Vagina (tissue), 2 donors: Measurements from ENCODE around the gene CD38. TPM values are rescaled to one million over a fixed set of nuclear protein-coding genes. Genes with fewer than 3 reads are reported as not detected.

Experiments used
- DNase-seq, 2 donors: peaks; one replicate each; pipeline ENCODE4 v3.0.0-alpha.2; 2017; ENCODE audit errors: extremely low spot score in 2 of 2
- H3K27ac ChIP-seq: fragments of 200-600 bp; sonication (generic); one replicate; pipeline ENCODE4 v1.5.1; 2019
- H3K27me3 ChIP-seq: fragments of 200-600 bp; sonication (generic); one replicate; pipeline ENCODE4 v1.5.1; 2019
- H3K36me3 ChIP-seq, 2 donors: fragments of 200-600 bp; sonication (generic); one replicate each; pipeline ENCODE4 v1.5.1; 2017 to 2019
- H3K4me1 ChIP-seq: fragments of 200-600 bp; sonication (generic); one replicate; pipeline ENCODE4 v1.5.1; 2019
- H3K4me3 ChIP-seq, 2 donors: fragments of 200-600 bp; sonication (generic); 1 replicate in 1 of 2; 2 replicates in 1 of 2; pipeline ENCODE4 v1.5.1; 2016 to 2019
- H3K9me3 ChIP-seq: fragments of 200-600 bp; sonication (generic); one replicate; pipeline ENCODE4 v1.5.1; 2019
- POLR2A ChIP-seq, 2 donors: fragments of 450-650 bp; IDR thresholded peaks; one replicate each; pipeline ENCODE4 v1.6.1; 2017; ENCODE audit warnings: antibody characterized with exemption in 2 of 2, mild to moderate bottlenecking in 2 of 2, moderate library complexity in 2 of 2
- POLR2AphosphoS5 ChIP-seq, 2 donors: sonication (generic); formaldehyde crosslinking; IDR thresholded peaks; one replicate each; pipeline ENCODE4 v1.9.0; 2017; ENCODE audit warnings: antibody characterized with exemption in 2 of 2, mild to moderate bottlenecking in 2 of 2, low read depth in 1 of 2; ENCODE audit not compliant: insufficient read depth in 1 of 2
- intact Hi-C: fragments of 100-400 bp; cut with DNase I; formaldehyde crosslinking; loops from one replicate; pipeline ENCODE4 v1.15.1; 2023
- total RNA-seq: library from RNA; depleted of rRNA; stranded (reverse); fragments of >200 nt; gene quantifications from one replicate; pipeline ENCODE4 v1.2.3, GENCODE V29; 2016
- TF ChIP-seq, protein P1 (sequence below), 3 experiments: fragments of 450-650 bp in 2 of 3; fragments of 200-600 bp in 1 of 3; sonication (generic) in 1 of 3; IDR thresholded peaks; one replicate each; pipeline ENCODE4 v1.5.1; 2017 to 2019; ENCODE audit warnings: antibody characterized with exemption in 3 of 3, mild to moderate bottlenecking in 2 of 3, moderate library complexity in 2 of 3

The CD38 gene
- total RNA-seq, 1 donor from 2014 or later, result 1.2 TPM

DNA sequence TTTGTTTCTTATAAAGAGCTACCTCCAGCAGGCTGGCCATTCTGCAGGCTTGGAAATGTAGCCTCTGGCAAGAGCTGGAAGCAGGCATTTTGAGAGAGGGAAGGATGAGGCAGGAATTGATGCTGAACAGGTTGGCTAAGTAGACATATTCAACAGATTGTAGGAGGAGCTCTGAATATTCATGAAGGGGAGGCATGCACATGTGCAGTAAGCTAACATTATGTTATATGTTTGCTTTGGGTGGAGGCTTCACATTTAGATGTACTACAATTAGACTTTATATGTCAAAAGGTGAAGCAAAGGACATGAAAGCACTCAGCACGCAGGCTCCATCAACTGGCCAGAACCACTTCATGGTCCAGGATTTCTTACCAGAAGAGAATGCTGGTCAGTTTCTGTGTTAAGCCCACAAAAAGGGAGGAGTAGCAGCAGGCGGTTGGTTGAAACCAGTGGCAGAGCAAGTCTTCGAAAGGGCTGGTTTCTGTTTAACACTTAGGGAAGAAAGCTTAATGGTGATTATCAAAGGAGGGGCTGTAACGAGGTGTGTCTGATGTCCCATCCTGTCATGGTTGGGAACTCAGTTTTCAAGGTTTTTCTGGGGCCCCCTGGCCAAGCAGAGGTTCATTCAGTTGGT lies 105.6 kb downstream of the CD38 start:
- Histone ChIP-seq H3K4me3 (no peak overlapping the region), H3K36me3 (no peaks in the 10 kb centered on the region), H3K27ac (no peak overlapping the region), H3K27me3 (no peaks in the 10 kb centered on the region), H3K4me1 (peaks cover 5% of the 10 kb centered on the region), H3K9me3 (no peaks in the 10 kb centered on the region)
- TF ChIP-seq POLR2A (IDR thresholded peaks at IDR 0.05), result no peak
- DNase-seq, result peak in 1 of 2 donors; percentile 42
- intact Hi-C loops, result no loop called here

DNA sequence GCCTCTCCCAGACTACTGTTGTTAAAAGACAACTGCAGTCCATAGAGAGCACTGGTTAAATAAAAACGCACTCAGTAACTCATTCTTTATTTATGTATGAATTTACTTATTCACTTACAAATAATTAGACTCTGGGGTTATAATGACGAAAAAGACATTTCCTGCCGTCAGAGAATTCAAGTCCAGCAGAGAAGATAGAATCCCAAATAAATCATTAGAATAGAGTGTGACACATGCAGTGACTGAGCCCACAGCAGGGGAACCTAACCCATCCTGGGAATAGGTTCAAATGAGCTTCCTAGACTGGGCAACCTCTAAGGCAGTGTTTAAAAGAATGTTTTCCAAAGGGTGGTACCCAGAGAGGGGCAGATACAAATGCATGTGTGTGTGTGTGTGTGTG lies 106.5 kb downstream of the CD38 start:
- peak in 1 of 2 donors; percentile 25 for DNase-seq
- Histone ChIP-seq H3K4me3 (no peak overlapping the region), H3K4me1 (peaks cover 5% of the 10 kb centered on the region), H3K27ac (no peak overlapping the region), H3K36me3 (no peaks in the 10 kb centered on the region), H3K27me3 (no peaks in the 10 kb centered on the region), H3K9me3 (no peaks in the 10 kb centered on the region)
- TF ChIP-seq, protein P1, sequence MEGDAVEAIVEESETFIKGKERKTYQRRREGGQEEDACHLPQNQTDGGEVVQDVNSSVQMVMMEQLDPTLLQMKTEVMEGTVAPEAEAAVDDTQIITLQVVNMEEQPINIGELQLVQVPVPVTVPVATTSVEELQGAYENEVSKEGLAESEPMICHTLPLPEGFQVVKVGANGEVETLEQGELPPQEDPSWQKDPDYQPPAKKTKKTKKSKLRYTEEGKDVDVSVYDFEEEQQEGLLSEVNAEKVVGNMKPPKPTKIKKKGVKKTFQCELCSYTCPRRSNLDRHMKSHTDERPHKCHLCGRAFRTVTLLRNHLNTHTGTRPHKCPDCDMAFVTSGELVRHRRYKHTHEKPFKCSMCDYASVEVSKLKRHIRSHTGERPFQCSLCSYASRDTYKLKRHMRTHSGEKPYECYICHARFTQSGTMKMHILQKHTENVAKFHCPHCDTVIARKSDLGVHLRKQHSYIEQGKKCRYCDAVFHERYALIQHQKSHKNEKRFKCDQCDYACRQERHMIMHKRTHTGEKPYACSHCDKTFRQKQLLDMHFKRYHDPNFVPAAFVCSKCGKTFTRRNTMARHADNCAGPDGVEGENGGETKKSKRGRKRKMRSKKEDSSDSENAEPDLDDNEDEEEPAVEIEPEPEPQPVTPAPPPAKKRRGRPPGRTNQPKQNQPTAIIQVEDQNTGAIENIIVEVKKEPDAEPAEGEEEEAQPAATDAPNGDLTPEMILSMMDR (IDR thresholded peaks at IDR 0.05), result no peak
- TF ChIP-seq POLR2AphosphoS5 (IDR thresholded peaks at IDR 0.05; ENCODE audit: insufficient read depth in 1 of 2, low read depth in 1 of 2) (no peak), POLR2A (IDR thresholded peaks at IDR 0.05) (no peak)
- intact Hi-C loops, result no loop called here

DNA sequence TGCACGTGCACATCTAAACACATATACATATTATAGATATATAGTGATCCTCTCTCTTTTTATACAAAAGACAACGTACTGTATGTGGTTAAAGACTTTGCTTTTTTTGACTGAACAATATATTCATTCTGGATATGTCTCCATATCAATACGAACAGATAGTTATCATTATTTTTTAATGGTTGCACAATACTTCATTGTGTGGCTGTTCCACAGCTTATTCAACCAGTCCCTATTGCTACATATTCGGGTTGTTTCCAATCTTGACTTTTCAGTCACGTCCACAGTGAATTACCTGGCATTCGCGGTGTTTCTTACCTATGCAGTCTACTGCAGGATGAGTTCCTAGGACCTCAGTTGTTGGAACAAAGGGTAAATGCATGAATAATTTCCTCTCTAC lies 107.3 kb downstream of the CD38 start:
- H3K4me1 ChIP-seq, result peaks cover 5% of the 10 kb centered on the region
- no peaks in the 10 kb centered on the region for H3K9me3 ChIP-seq
- DNase-seq, result no peak
- no peak overlapping the region for H3K4me3 ChIP-seq
- H3K27ac ChIP-seq, result no peak overlapping the region
- TF ChIP-seq, protein P1 (IDR thresholded peaks at IDR 0.05), result no peak
- TF ChIP-seq POLR2A (IDR thresholded peaks at IDR 0.05) (no peak), POLR2AphosphoS5 (IDR thresholded peaks at IDR 0.05; ENCODE audit: insufficient read depth in 1 of 2, low read depth in 1 of 2) (no peak)
- no peaks in the 10 kb centered on the region for H3K27me3 ChIP-seq
- H3K36me3 ChIP-seq, result no peaks in the 10 kb centered on the region
- intact Hi-C loops, result no loop called here

DNA sequence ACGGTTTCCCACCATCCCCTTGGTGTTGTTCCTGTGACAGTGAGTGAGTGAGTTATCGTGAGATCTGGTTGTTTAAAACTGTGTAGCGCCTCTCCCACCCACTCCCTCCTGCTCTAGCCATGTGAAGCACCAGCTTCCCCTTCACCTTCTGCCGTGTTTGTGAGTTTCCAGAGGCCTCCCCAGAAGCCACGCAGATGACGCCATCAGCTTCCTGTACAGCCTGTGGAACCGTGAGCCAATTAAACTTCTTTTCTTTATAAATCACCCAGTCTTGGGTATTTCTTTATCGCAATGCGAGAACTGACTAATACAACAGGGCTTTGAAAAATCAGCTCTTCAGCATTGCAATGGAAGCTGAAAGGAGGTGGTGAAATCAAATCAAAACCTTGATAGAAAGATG lies 110.4 kb downstream of the CD38 start:
- H3K4me1 ChIP-seq, result no peaks in the 10 kb centered on the region
- H3K36me3 ChIP-seq, result no peaks in the 10 kb centered on the region
- intact Hi-C loops, result no loop called here
- TF ChIP-seq, protein P1 (IDR thresholded peaks at IDR 0.05), result no peak
- TF ChIP-seq POLR2A (IDR thresholded peaks at IDR 0.05), result no peak
- no peak for TF ChIP-seq POLR2AphosphoS5 (IDR thresholded peaks at IDR 0.05; ENCODE audit: insufficient read depth in 1 of 2, low read depth in 1 of 2)
- peak in 1 of 2 donors; percentile 20 for DNase-seq
- H3K9me3 ChIP-seq, result no peaks in the 10 kb centered on the region
- H3K4me3 ChIP-seq, result no peak overlapping the region
- H3K27me3 ChIP-seq, result no peaks in the 10 kb centered on the region
- no peak overlapping the region for H3K27ac ChIP-seq

DNA sequence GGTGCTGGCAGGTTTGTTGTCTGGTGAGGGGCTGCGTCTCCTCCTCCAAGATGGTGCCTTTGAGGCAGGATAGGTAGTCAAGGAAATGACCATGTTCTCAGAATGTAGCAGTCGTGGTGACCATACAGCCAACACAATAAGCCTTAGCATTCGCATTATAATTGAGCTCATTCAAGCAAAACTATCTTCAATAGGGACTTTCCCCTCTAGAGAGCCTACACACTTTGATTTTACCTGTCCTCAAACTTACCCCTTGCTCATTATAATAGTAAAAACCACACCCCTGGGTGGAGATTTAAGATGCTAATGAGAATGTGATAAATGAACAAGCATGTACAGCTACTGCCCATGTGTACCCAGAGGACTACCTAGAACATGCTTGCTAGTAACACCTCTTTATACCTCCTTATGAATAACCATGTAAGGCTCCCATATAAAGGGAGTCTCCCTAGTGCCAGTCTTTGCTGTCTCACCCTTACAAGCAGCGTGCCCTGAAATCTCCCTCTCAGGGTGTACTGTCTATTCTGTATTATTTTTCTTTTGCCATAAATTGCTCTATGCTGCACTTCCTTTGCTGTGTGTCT lies 112.2 kb downstream of the CD38 start:
- Histone ChIP-seq H3K4me1 (peaks cover 11% of the 10 kb centered on the region), H3K9me3 (no peaks in the 10 kb centered on the region), H3K36me3 (no peaks in the 10 kb centered on the region), H3K27me3 (no peaks in the 10 kb centered on the region), H3K27ac (no peak overlapping the region), H3K4me3 (no peak overlapping the region)
- TF ChIP-seq POLR2A (IDR thresholded peaks at IDR 0.05) (no peak), POLR2AphosphoS5 (IDR thresholded peaks at IDR 0.05; ENCODE audit: insufficient read depth in 1 of 2, low read depth in 1 of 2) (no peak)
- TF ChIP-seq, protein P1 (IDR thresholded peaks at IDR 0.05), result no peak
- peak in 1 of 2 donors; percentile 6 for DNase-seq
- intact Hi-C loops, result no loop called here
